HEK293 (cell line): Measurements from ENCODE around the gene TTYH1.
A peak's percentile ranks its signal among the peaks of the same experiment; 100 is the strongest.

Experiments
- HOXD13 ChIP-seq: sonication (generic); formaldehyde crosslinking; IDR thresholded peaks from 2 replicates; pipeline ENCODE4 v1.8.0; 2022; ENCODE audit warnings: missing genetic modification reagents, borderline replicate concordance
- IKZF3 ChIP-seq: fragments of 450-650 bp; IDR thresholded peaks from 2 replicates; pipeline ENCODE4 v1.5.0; 2018; ENCODE audit warnings: missing biosample characterization, mild to moderate bottlenecking, missing genetic modification characterization, moderate library complexity
- KLF1 ChIP-seq: fragments of 450-650 bp; formaldehyde crosslinking; IDR thresholded peaks from 2 replicates; pipeline ENCODE4 v1.5.1; 2016; ENCODE audit warnings: missing biosample characterization, missing genetic modification characterization
- MEIS1 ChIP-seq: sonication (generic); formaldehyde crosslinking; IDR thresholded peaks from 2 replicates; pipeline ENCODE4 v1.8.1; 2022; ENCODE audit warnings: missing genetic modification reagents, mild to moderate bottlenecking, borderline replicate concordance
- SALL2 ChIP-seq: fragments of 450-650 bp; formaldehyde crosslinking; IDR thresholded peaks from 2 replicates; pipeline ENCODE4 v1.5.0; 2017; ENCODE audit warnings: missing biosample characterization, mild to moderate bottlenecking, missing genetic modification characterization, borderline replicate concordance
- SCRT2 ChIP-seq: fragments of 450-650 bp; formaldehyde crosslinking; IDR thresholded peaks from 2 replicates; pipeline ENCODE4 v1.5.1; 2016; ENCODE audit warnings: missing biosample characterization, missing genetic modification characterization
- ZBTB7A ChIP-seq: fragments of 450-650 bp; formaldehyde crosslinking; IDR thresholded peaks from 2 replicates; pipeline ENCODE4 v1.5.1; 2016; ENCODE audit warnings: low read depth, missing biosample characterization, missing genetic modification characterization
- ZIC2 ChIP-seq: fragments of 450-650 bp; formaldehyde crosslinking; IDR thresholded peaks from 2 replicates; pipeline ENCODE4 v1.5.1; 2016; ENCODE audit warnings: missing biosample characterization, missing genetic modification characterization
- ZNF10 ChIP-seq: fragments of 450-650 bp; formaldehyde crosslinking; IDR thresholded peaks from 2 replicates; pipeline ENCODE4 v1.5.1; 2017; ENCODE audit warnings: missing biosample characterization, missing genetic modification characterization
- ZNF155 ChIP-seq: fragments of 450-650 bp; formaldehyde crosslinking; IDR thresholded peaks from 2 replicates; pipeline ENCODE4 v1.5.1; 2016; ENCODE audit warnings: missing biosample characterization, missing genetic modification characterization
- ZNF175 ChIP-seq: fragments of 450-650 bp; formaldehyde crosslinking; IDR thresholded peaks from 2 replicates; pipeline ENCODE4 v1.5.1; 2016; ENCODE audit warnings: missing biosample characterization, missing genetic modification characterization
- ZNF223 ChIP-seq: fragments of 450-650 bp; formaldehyde crosslinking; IDR thresholded peaks from 2 replicates; pipeline ENCODE4 v1.5.1; 2016; ENCODE audit warnings: missing biosample characterization, missing genetic modification characterization
- ZNF239 ChIP-seq: fragments of 450-650 bp; formaldehyde crosslinking; IDR thresholded peaks from 2 replicates; pipeline ENCODE4 v1.5.1; 2016; ENCODE audit warnings: missing biosample characterization, missing genetic modification characterization
- ZNF280D ChIP-seq: fragments of 450-650 bp; formaldehyde crosslinking; IDR thresholded peaks from 2 replicates; pipeline ENCODE4 v1.5.1; 2016; ENCODE audit warnings: missing biosample characterization, missing genetic modification characterization
- ZNF362 ChIP-seq: fragments of 450-650 bp; formaldehyde crosslinking; IDR thresholded peaks from 2 replicates; pipeline ENCODE4 v1.5.1; 2016; ENCODE audit warnings: missing biosample characterization, missing genetic modification characterization
- ZNF394 ChIP-seq: fragments of 450-650 bp; formaldehyde crosslinking; IDR thresholded peaks from 2 replicates; pipeline ENCODE4 v1.5.1; 2016; ENCODE audit warnings: missing biosample characterization, missing genetic modification characterization, mild to moderate bottlenecking, moderate library complexity, borderline replicate concordance
- ZNF398 ChIP-seq: fragments of 450-650 bp; formaldehyde crosslinking; IDR thresholded peaks from 2 replicates; pipeline ENCODE4 v1.5.1; 2017; ENCODE audit warnings: missing biosample characterization, missing genetic modification characterization
- ZNF580 ChIP-seq: fragments of 450-650 bp; formaldehyde crosslinking; IDR thresholded peaks from 2 replicates; pipeline ENCODE4 v1.5.1; 2016; ENCODE audit warnings: missing biosample characterization, missing genetic modification characterization
- ZNF629 ChIP-seq: fragments of 450-650 bp; formaldehyde crosslinking; IDR thresholded peaks from 2 replicates; pipeline ENCODE4 v1.5.1; 2017; ENCODE audit warnings: missing biosample characterization, missing genetic modification characterization
- ZNF707 ChIP-seq: fragments of 450-650 bp; formaldehyde crosslinking; IDR thresholded peaks from 2 replicates; pipeline ENCODE4 v1.5.1; 2016; ENCODE audit warnings: missing biosample characterization, missing genetic modification characterization
- TF ChIP-seq, protein P1 (sequence below): fragments of 450-650 bp; formaldehyde crosslinking; IDR thresholded peaks from 2 replicates; pipeline ENCODE4 v1.5.1; 2017; ENCODE audit warnings: missing biosample characterization, missing genetic modification characterization
- TF ChIP-seq, protein P2 (sequence below): fragments of 450-650 bp; formaldehyde crosslinking; IDR thresholded peaks from 2 replicates; pipeline ENCODE4 v1.5.1; 2016; ENCODE audit warnings: missing biosample characterization, missing genetic modification characterization
- TF ChIP-seq, protein P3 (sequence below): fragments of 450-650 bp; formaldehyde crosslinking; IDR thresholded peaks from 2 replicates; pipeline ENCODE4; 2016; ENCODE audit warnings: missing biosample characterization, missing genetic modification characterization
- TF ChIP-seq, protein P4 (sequence below): fragments of 450-650 bp; formaldehyde crosslinking; IDR thresholded peaks from 2 replicates; pipeline ENCODE4 v1.5.1; 2017; ENCODE audit warnings: missing biosample characterization, missing genetic modification characterization

The TTYH1 gene

GRCh38 chr19:54463531-54464043 lies 48.3 kb downstream of the TTYH1 start, which contains the start of gene LENG9 (continued):
- TF ChIP-seq, protein P1, sequence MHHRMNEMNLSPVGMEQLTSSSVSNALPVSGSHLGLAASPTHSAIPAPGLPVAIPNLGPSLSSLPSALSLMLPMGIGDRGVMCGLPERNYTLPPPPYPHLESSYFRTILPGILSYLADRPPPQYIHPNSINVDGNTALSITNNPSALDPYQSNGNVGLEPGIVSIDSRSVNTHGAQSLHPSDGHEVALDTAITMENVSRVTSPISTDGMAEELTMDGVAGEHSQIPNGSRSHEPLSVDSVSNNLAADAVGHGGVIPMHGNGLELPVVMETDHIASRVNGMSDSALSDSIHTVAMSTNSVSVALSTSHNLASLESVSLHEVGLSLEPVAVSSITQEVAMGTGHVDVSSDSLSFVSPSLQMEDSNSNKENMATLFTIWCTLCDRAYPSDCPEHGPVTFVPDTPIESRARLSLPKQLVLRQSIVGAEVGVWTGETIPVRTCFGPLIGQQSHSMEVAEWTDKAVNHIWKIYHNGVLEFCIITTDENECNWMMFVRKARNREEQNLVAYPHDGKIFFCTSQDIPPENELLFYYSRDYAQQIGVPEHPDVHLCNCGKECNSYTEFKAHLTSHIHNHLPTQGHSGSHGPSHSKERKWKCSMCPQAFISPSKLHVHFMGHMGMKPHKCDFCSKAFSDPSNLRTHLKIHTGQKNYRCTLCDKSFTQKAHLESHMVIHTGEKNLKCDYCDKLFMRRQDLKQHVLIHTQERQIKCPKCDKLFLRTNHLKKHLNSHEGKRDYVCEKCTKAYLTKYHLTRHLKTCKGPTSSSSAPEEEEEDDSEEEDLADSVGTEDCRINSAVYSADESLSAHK (tag by site-specific recombination): 0 out of 2 replicates have a peak, but pooled peaks have one; percentile 17
- TF ChIP-seq ZBTB7A (tag by site-specific recombination) (no peak), ZNF175 (tag by site-specific recombination) (no peak), MEIS1 (CRISPR knock-in tag) (no peak), ZNF10 (tag by site-specific recombination) (no peak), ZNF707 (tag by site-specific recombination) (no peak), ZNF362 (tag by site-specific recombination) (0 out of 2 replicates have a peak, but pooled peaks have one; percentile 89), HOXD13 (CRISPR knock-in tag) (no peak), SALL2 (tag by site-specific recombination) (no peak), SCRT2 (tag by site-specific recombination) (no peak), KLF1 (tag by site-specific recombination) (peak; percentile 88), IKZF3 (tag by site-specific recombination) (0 out of 2 replicates have a peak, but pooled peaks have one; percentile 12), ZIC2 (peak; percentile 72), ZNF394 (tag by site-specific recombination) (no peak), ZNF398 (no peak), ZNF629 (peak; percentile 41; the same call in 1 of the 2 replicates), ZNF239 (no peak), ZNF280D (tag by site-specific recombination) (no peak), ZNF155 (tag by site-specific recombination) (no peak), ZNF580 (tag by site-specific recombination) (no peak), ZNF223 (no peak)
- TF ChIP-seq, protein P2, sequence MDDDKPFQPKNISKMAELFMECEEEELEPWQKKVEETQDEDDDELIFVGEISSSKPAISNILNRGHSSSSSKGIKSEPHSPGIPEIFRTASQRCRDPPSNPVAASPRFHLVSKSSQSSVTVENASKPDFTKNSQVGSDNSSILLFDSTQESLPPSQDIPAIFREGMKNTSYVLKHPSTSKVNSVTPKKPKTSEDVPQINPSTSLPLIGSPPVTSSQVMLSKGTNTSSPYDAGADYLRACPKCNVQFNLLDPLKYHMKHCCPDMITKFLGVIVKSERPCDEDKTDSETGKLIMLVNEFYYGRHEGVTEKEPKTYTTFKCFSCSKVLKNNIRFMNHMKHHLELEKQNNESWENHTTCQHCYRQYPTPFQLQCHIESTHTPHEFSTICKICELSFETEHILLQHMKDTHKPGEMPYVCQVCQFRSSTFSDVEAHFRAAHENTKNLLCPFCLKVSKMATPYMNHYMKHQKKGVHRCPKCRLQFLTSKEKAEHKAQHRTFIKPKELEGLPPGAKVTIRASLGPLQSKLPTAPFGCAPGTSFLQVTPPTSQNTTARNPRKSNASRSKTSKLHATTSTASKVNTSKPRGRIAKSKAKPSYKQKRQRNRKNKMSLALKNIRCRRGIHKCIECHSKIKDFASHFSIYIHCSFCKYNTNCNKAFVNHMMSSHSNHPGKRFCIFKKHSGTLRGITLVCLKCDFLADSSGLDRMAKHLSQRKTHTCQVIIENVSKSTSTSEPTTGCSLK: no peak
- TF ChIP-seq, protein P3, sequence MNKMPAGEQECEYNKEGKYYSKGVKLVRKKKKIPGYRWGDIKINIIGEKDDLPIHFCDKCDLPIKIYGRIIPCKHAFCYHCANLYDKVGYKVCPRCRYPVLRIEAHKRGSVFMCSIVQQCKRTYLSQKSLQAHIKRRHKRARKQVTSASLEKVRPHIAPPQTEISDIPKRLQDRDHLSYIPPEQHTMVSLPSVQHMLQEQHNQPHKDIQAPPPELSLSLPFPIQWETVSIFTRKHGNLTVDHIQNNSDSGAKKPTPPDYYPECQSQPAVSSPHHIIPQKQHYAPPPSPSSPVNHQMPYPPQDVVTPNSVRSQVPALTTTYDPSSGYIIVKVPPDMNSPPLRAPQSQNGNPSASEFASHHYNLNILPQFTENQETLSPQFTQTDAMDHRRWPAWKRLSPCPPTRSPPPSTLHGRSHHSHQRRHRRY (tag by site-specific recombination): no peak
- TF ChIP-seq, protein P4, sequence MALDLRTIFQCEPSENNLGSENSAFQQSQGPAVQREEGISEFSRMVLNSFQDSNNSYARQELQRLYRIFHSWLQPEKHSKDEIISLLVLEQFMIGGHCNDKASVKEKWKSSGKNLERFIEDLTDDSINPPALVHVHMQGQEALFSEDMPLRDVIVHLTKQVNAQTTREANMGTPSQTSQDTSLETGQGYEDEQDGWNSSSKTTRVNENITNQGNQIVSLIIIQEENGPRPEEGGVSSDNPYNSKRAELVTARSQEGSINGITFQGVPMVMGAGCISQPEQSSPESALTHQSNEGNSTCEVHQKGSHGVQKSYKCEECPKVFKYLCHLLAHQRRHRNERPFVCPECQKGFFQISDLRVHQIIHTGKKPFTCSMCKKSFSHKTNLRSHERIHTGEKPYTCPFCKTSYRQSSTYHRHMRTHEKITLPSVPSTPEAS (tag by site-specific recombination): no peak
